ENCODE results near the gene ABCC1.

DNA sequence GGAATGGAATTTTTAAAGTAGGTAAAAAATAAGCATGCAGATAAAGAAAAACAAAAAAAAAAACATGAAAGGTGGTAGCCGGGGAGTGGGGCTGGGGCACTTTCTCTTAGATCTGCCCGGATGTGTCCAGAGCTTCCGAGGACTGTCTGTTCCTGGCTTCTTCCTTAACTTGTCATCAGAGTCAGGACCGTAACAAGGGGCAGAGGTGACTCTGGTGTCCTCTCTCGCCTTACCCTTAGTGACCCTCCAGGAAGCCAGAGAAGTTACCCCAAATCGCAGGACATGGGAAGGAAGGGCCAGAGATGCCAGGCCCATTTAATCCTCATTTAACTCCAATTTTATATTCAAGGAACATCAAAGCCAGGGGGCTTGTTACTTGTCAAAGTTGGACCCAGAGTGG lies 158.4 kb downstream of the ABCC1 start:
- TF ChIP-seq CTCF (IDR thresholded peaks at IDR 0.05) (no peak), ZFX (IDR thresholded peaks at IDR 0.05; ENCODE audit: borderline replicate concordance) (no peak)

All from 22Rv1 (cell line).